D721Med (cell line): Measurements from ENCODE around the gene DNAH14.
A peak's percentile ranks its signal among the peaks of the same experiment; 100 is the strongest.

ENCODE experiments used
- DNase-seq: peaks from one replicate; pipeline ENCODE4 v3.0.0; 2011; ENCODE audit warnings: low spot score; ENCODE audit not compliant: insufficient read length
- FAIRE-seq: peaks from 2 replicates; lab custom pipeline; 2011; peaks lifted over from hg19 to GRCh38; lab: Jason Lieb, UNC
- TF ChIP-seq, protein P1 (sequence below): IDR thresholded peaks from 2 replicates; pipeline ENCODE4 v1.5.1; 2012; ENCODE audit warnings: mild to moderate bottlenecking, control low read depth; ENCODE audit not compliant: insufficient read depth; ENCODE audit errors: missing control alignments

DNAH14 gene

GRCh38 chr1:225406976-225407725 lies 477.7 kb downstream of the DNAH14 start:
- no peak for FAIRE-seq
- TF ChIP-seq, protein P1, sequence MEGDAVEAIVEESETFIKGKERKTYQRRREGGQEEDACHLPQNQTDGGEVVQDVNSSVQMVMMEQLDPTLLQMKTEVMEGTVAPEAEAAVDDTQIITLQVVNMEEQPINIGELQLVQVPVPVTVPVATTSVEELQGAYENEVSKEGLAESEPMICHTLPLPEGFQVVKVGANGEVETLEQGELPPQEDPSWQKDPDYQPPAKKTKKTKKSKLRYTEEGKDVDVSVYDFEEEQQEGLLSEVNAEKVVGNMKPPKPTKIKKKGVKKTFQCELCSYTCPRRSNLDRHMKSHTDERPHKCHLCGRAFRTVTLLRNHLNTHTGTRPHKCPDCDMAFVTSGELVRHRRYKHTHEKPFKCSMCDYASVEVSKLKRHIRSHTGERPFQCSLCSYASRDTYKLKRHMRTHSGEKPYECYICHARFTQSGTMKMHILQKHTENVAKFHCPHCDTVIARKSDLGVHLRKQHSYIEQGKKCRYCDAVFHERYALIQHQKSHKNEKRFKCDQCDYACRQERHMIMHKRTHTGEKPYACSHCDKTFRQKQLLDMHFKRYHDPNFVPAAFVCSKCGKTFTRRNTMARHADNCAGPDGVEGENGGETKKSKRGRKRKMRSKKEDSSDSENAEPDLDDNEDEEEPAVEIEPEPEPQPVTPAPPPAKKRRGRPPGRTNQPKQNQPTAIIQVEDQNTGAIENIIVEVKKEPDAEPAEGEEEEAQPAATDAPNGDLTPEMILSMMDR, result no peak
- no peak for DNase-seq

DNA sequence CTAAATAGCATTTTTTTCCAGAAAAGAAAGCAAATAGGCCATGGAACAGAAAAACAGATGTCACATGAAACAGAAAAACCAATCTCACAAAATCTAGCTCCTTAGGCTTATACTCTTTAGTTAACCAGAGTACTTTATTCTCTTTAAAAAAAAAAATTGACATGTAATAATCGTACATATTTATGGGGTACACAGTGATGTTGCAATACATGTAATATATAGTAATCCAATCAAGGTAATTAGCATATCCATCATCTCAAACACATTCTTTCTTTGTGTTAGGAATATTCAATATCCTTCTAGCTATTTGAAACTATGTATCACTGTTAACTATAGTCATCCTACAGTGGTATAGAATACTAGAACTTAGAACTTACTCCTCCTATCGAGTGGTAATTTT lies 478.3 kb downstream of the DNAH14 start:
- TF ChIP-seq, protein P1, result no peak
- FAIRE-seq (peak; percentile 85), DNase-seq (no peak)

DNA sequence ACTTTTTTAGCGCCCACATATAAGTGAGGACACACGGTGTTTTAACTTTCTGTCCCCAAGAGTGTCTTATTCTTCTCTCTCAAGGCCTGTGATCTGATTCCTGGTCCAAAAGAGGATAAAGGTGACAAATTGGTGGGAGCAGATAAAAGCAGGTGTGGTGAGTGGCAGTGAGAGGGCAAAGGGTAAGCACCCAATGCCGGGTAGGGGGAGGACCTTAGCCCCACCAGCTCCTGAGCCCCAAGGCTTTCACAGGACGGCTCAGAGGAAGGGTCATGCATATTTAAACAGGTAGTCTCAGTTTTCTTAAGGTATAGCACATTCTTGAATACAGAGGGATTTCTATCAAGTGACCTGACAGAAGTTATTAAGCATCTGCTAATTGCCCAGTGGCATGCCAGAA lies 478.8 kb downstream of the DNAH14 start:
- no peak for FAIRE-seq
- no peak for DNase-seq
- TF ChIP-seq, protein P1, result no peak

GRCh38 chr1:225409051-225409450 lies 479.6 kb downstream of the DNAH14 start:
- DNase-seq (peak; percentile 75), FAIRE-seq (peak; percentile 91)
- TF ChIP-seq, protein P1, result no peak

GRCh38 chr1:225410036-225410435 lies 480.6 kb downstream of the DNAH14 start:
- no peak for DNase-seq
- no peak for FAIRE-seq
- TF ChIP-seq, protein P1, result no peak

DNA sequence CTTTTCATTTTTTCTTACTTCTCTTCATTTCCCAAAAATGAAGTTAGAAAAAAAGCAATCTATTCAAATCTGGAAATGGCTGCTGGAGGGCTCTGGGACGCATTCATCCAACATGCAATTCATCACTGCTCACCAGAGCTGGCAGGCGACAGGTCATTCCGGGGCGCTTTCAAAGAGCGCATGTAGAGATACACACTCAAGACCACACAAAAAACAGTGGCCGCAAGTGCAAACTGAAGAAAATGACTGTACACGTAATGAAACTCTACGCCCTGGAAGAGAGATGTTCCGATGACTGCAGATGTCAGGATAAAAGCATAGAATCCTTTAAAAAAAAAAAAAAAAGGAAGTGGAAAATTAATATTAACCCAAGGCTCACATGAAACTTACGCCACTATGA lies 482.8 kb downstream of the DNAH14 start:
- DNase-seq, result no peak
- TF ChIP-seq, protein P1, result no peak
- no peak for FAIRE-seq

GRCh38 chr1:225412803-225413351 lies 483.4 kb downstream of the DNAH14 start:
- no peak for DNase-seq
- TF ChIP-seq, protein P1, result no peak
- FAIRE-seq, result no peak
